NCI-H2171 treated with DMSO at 0.1 percent for 48 hours (cell line): ENCODE results near the gene FLCN.
"Not testable (repeated sequence)": the region's sequence is repeated elsewhere in the genome, so short reads cannot be mapped to it uniquely, and the experiment has no call there.

ENCODE experiments used
- DNase-seq: peaks from one replicate; lab custom pipeline; 2025; lab: John Stamatoyannopoulos, UW

Gene FLCN

DNA sequence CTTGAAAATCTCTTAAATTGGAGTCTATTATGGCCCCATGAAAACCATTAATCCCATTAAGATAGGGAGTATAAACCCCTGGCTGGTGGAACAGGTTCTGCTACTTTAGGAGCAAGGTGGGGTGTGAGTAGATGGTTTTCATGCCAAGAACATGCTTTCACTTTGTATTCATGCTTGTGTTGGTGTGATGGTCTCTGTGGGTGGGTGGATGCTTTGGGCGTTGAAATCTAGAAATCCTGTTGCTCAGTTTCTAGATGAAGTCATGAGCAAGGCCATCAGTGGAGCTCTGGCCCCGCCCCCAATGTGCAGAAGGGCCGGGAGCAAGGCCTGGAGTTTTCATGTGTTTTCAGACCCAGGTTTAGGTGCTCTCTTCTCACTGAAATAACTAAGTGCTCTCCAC, 50.9 kb downstream of the FLCN start:
- no peak for DNase-seq

DNA sequence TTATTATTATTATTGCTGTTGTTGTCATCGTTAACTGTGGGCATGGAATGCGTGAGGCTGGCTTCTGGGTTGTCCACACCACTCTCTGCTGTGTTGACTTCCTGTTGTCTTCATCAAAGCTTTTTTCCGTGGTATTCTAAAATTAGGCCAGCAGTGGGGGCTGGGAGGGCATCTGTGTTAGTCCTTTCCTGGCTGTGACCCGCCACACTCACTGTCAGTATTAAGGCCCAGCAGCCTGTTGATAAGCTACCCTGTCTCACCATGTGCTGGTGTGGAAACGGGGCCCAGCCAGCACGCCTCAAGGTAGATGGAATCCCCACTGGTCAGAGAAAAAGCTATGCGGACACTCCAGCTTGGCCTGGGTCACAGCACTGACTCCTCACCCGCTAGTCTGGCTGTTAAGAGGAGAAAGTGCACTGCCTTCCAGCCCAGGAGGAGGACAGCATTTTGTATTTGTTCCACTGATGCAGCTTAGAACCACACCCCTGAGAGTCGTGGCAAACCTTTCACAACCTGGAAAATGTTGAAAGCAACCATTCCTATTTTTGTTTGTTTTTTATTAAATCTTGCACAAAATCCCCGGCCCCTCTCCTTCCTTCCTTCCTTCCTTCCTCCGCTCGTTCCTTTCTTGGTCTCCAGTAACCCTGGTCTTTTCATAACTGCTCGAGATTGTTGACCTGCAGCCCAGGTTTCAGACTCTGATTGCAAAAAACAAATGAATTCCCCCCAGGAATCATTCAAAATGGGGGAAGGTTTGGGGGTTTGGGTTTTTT, 51.8 kb downstream of the FLCN start:
- DNase-seq = not testable (repeated sequence)

DNA sequence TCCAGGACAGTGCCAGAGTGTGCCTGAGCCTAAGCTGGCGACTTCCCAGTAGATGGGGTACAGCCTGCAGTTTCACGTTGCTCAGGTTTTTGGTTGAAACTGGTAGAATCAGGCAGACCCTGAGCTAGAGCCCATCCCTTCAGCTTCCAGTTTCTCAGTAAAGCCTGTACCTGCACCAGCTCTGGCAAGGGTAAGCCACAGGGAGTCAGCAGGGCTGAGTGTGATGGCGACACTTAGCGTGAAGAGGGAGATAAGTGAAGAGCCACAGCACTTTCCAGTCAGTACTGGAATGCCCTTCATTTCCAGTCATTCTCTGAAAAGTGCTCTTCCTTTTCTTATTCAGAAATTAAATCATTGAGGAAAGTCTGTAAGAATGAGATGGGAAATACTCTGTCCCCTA, 53.2 kb downstream of the FLCN start:
- DNase-seq = no peak

DNA sequence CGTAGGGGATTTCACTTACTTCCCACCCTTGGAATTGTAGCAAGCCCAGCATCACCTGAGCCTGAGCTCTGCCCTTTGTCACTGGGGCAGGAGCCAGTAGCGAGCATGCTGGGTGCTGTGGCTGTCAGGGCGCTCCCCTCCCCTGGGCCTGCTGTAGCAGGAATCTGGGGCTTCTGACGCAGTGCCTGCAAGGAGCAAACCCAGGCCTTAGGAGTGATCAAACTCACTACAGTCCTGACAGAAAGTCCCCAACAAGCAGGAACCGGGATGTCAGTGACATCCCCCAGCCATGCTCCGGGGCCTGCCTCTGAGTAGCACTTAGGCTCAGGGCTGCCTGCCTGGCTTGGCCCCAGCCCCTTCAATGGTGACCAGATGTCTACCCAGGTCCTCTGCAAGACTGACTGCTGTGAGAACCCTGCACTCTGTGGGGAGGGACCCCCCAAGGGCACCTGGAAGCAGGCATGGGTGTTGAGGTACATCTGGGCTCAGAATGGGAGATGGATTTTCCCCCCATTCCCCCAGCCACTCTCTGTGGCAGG, 54.3 kb downstream of the FLCN start:
- DNase-seq = no peak

DNA sequence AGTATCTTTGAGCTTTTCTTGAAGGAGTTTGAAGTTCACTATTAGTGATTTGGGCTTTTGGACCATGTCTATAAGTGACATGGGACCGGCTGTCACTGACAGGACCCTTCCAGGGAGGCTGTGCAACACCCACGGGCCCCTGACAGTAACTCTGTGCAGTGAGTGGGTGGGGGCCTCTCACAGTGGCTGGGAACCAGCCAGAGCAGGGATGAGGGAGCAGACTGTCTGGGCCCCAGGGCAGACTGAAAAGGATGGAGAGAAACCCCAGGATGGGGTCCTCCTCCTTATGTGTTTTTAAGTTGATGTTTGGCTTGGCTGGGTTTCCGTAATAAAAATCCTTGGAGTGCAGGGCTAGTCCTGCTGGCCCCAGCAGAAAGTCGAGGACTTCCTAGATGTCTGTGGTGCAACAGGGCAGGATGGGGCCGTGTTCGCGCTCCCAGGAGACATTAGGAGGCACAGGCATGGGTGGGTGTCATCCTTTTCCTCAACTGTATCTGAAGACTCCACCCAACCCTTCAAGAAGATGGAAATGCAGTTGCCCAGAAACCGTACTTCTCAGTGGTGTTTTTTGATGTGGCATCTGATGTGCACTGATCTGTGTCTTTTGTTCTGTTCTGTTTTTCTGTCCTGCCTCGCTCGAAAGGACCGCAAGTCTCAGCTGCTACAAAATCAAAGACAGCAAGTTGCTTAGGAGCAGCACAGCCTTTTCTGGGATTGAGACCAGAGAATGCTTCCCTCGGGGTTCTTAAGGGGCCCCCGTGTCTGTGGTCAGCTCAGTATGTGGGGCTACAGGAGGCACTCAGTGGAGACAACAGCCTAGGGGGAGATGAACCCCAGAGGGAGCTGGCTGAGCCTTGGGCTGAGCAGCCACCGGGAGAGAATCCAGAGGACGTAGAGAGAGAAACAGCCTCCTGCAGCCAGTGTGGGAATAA, 55.0 kb downstream of the FLCN start:
- no peak for DNase-seq

DNA sequence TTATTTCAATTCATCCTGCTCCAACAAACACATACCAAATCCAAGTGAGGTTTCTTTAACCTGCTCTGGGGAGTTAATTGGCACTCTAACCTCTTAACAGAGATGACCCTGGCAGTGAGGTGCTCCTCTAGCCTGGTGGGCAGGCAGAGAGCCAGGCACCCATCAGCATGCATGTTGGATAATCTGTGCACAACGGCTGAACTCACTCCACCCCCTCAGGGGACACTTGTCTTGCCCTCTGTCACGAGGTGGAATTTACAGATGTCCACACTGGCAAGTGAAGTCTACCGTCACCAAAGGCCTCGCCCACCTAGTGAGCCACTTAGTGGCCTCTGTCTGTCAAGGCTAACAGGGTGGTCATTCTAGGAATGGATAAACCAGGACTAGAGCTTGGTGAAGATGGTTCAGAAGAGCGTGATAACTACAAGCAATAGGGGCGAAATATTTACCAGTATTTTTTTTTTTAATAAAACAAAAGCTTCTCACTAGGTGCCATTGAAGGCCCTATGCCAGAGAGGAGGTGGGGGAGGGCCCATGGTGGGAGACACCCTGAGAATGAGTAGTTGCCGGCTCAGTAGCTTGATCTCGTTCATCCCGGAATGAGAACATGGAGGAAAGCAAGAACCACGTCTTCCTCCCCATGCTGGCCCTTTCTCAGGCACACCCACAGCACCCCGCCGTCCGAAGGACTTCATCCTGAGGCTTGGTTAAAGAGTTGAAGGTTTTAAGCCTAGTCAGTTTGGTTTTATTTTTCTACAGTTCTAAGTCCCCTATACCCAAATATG, 56.0 kb downstream of the FLCN start:
- DNase-seq = no peak

DNA sequence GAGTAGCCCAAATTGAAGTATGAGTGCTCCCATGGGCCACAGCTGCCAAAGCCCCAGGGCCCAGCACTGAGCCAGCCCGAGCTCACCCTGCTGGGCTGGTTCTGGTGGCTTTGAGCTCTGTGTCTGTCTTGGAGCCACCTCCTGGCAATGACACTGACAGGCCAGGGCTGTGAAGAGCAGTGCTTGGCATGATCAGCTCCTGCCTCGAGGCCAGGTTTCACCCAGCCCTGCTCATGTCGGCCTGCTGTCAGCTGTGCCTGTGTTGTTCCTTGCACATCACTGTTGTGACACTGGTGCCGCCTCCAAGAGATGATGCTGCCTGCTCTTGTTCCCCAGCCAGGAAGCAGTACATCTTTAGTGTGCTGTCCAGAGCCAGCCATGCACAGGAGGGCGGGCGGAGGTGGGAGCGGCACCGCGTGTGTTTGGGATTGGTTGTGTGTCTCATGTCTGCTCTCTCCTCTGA, 56.8 kb downstream of the FLCN start:
- no peak for DNase-seq

DNA sequence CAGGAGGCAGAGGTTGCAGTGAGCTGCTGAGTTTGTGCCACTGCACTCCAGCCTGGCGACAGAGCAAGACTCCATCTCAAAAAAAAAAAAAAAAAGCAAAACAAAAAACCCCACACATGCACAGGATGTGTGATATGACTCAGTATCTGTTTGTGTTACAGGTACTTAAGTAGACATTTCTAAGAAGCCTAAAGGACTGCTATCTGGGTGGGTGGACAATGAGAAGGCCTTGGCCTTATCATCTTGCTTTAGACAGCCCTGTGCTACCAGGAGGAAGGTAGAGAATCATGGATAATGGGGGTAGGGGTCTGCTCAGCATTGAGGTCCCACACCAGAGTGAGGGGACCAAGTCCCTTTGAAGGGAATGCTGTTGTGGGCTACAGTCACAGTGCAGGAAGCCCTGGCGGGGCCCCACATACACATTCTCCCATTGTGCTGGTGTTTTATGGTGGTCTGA, 57.6 kb downstream of the FLCN start:
- no peak for DNase-seq

DNA sequence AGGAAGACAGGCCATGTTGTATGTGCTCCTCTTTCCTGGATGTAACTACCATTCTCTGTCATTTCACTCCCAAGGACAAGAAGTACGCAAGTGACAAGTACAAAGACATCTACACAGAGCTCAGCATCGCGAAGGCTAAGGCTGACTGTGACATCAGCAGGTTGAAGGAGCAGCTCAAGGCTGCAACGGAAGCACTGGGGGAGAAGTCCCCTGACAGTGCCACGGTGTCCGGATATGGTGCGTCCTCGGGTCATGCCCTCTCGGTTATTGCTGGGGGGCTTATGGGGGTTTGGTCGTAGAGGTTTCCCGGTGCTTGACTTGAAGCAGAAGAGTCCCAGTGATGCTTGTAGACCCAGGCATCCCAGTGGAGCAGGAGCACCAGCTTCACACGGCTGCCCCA, 59.8 kb downstream of the FLCN start:
- no peak for DNase-seq

DNA sequence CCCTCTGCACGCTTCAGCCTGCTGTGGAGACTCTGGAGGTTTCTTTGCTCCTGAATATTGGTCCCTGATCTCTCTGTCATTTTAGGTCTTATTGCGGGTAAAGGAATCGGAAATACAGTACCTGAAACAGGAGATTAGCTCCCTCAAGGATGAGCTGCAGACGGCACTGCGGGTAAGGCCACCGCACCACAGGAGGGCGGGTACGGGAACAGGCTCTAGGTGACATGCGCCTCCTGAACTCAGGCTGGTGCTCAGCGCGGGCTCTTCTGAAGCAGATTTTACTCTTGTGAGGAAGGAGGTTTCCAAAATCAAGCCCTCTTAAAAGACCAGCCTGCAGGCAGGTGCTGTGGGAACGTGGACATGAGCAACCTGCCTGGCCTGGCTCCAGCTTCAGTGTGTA, 60.6 kb downstream of the FLCN start:
- no peak for DNase-seq

DNA sequence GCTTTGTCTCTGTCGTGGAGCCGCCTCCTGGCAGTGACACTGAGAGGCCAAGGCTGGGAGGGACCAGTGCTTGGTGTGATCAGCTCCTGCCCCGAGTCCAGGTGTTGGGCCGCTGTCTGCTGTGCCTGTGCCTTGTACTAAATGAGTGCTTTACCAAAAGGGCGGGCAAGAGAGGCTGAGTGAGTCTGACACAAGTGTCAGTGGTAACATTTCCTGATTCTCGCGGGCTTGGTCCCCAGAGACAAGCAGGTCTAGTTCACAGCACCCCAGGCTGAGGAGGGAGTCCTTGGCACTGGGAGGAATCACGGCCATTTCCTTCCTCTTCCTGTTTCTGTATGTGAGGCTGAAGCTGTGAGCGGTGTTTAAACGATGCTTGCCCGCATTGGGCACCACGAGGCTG, 61.1 kb downstream of the FLCN start:
- DNase-seq = no peak

DNA sequence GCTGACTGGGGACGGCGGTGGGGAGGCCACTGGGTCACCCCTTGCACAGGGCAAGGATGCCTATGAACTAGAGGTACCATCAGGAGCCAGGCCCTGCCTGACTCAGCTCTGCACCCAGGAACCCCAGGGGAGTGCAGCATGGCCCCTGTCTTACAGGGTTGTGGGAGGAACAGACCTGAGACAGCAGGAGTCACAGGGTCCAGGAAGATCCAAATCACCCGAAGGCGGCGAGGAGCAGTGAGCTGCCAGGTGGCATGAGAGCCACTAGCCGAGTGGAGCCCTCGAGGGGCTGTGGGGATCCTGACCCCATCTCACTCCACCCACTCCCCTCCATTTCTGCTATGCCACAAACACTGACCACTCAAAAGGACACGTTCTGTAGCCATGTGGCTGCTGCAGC, 61.6 kb downstream of the FLCN start:
- no peak for DNase-seq

DNA sequence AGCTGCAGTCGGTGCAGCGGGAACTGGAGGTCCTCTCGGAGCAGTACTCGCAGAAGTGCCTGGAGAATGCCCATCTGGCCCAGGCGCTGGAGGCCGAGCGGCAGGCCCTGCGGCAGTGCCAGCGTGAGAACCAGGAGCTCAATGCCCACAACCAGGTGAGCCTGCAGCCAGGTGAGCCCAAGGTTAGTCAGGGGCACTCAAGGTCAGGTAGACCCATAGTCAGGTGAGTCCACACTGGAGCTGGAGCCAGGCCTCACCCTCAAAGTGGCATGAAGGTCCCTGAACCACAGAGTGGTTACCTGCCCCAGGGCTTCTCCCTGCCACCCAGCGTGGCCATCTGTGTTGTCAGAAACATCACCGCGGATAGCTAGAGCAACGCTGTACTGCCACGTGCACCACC, 63.0 kb downstream of the FLCN start:
- no peak for DNase-seq

DNA sequence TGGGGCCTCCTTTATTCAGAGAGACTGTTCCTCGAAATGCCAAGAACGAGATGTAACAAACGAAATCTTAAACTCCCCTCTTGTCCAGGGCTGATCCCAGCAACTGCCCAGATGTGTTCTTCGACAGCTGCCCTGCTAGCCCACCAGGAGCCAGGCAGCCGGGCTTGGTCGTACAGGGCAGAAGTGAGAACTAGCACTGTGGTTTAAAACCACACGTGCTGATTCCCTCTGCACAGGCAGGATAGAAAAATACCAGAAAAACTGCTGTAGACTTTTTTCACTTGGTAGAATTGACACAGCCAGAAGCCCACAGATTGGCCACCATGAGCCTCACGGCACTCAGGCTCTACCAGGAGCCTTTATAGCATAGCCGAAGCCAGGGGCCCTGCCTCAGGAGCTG, 64.0 kb downstream of the FLCN start:
- DNase-seq = no peak

DNA sequence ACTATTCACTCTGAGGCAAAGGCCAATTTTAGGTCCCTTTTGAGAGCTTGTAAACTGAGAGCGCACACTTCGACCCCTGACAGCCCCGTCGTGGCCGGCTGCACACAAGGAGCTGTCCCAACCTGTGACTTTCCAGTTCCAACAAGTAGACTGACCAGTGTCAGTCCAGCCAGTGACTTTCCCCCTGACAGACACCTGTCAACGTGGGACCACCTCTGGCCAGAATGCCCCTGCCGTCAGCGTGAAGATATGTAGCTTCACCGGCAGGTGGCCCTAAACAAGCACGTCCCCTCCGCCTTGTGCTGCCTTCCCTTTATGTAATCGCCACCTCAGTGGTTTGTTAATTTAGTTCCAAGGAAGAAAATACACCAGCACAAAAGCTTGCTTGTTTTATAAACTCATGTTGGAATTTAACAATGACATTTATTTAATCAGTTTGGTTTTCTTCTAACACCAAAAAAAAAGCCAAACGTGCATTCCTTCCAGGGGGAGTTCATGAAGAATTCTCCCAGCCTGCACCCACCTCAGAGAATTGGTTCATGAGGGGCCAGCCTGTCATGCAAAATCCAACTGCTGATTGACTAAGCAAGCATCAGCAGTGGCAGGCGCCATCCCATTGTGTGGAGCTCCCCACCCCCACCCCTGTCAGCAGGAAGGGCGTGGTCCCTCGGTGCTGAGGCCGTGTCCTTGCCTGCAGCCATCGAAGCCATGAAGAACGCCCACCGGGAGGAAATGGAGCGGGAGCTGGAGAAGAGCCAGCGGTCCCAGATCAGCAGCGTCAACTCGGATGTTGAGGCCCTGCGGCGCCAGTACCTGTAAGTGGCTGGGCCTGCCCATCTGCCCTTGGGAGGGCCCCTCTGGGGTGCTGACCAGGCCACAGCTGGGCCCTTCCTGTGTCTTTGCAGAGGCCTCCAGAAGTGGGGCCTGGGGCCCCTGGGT, 64.7 kb downstream of the FLCN start:
- no peak for DNase-seq

DNA sequence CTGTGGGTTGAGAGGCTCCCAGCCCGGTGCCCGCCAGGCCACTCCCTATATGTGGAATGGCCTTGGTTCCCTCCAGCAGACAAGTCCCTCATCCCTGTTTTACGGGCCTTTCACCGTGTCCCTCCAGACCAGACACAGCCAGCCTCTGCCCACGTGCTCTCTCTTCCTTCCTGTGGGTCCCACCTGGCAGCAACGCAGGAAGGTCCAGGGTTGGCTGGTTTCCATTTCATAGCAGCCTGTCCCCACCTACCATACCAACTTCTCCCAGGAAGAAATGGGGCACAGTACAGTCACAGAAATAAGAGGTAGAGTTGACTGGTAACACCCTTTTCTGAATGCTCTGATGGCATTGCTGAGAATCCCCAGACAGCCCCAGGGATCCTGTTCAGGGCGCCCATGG, 65.8 kb downstream of the FLCN start:
- DNase-seq = no peak

DNA sequence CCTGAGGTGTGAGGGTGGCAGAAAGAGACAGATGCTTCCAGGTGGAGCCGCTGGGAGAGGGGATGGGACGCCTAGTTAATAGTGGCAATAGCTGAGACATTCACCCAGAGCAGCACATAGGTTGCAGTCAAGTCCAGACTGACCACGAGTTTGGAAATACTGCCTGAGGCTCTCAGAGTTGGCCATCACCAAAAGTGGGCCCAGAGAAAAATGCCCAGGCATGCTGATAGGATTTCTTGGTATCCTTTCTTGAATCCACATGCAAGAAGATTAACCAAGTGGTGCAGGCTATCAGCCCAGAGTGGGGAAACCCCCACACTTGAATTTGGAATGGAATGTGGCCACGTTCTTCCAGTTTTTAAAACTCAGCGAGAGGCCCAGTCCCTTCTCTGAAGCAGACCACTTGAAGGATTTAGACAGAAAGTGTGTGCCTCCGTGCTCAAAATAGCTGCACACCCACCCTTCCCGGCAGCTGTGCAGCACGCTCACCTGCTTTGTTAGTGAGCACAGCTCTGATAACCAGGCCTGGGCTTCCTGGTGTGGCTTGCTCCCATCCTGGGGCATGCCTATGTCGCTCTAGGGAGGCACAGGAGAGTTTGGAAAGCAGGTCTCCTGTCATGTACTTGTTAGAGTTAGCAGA, 66.5 kb downstream of the FLCN start:
- no peak for DNase-seq

DNA sequence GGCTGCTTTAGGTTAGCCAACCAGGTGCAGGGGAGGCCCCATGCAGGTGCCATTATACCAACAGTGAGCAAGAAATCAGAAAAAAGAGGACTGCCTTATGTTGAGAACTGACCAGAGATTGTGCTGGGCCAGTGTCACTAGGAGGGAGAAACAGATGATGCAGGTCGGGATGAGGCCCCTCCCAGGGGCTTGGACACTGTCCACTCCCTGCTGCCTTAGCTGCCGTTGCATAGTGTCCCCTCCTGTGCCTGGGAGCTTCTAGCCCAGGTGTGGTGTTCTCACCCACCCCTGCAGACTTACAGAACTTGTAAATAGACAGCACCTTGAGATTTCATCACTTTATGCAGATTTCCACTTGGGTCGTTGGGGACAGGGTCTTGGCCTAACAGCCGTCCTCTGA, 67.6 kb downstream of the FLCN start:
- DNase-seq = no peak

DNA sequence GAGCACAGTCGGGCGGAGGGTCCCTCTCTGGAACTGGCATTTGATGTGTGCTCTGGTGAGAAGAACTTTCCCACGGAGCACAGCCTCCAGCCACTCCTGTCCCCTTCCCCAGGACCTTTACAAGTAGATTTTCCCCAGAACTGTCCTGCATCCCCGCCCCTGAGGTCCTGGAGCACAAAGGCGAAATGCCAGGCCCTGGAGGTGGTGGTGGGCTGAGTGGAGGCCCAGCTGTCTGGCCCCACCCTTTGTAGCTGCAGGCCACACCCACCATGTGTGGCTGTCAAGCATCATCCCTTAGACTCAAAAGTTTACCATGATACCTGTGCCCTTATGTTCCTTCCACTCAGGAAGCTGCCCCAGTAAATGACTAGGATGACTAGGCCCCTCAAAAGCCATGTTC, 68.6 kb downstream of the FLCN start:
- DNase-seq = no peak

DNA sequence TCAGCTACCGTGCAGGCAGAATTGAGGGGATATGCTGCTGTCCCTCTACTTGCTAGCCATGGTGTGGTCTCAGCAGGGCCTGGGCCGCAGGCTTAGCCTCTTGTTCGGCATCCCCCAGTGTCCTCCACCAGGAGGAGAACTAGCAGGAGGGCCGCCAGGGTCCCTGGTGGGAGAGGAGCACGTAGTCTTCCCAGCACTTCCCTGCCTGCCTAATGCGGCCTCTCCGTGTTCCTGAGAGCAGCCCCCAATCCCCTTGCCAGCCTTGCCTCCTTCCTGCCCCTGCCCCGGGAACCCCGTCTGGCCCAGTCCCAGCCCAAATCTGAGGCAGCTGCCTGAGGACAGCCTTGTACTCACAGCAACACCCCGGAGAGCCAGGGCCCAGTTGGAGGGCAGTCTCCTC, 69.0 kb downstream of the FLCN start:
- DNase-seq = no peak
